Measurements from ENCODE around the gene EFCAB6.

The EFCAB6 gene

GRCh38 chr22:43539572-43540528 lies 272.3 kb downstream of the EFCAB6 start:
- H3K4me3 ChIP-seq (ENCODE audit: low read length) = no peak overlapping the region
- TF ChIP-seq CTCF (conservative IDR thresholded peaks at IDR 0.05; ENCODE audit: low read depth, low read length) = no peak
- no peak for DNase-seq (ENCODE audit: low read depth)

- peak; percentile 19 for TF ChIP-seq CTCF (conservative IDR thresholded peaks at IDR 0.05; ENCODE audit: low read depth, low read length)
- no peak overlapping the region for H3K4me3 ChIP-seq (ENCODE audit: low read length)
- no peak for DNase-seq (ENCODE audit: low read depth)
Observed at GRCh38 chr22:43537019-43537585, 275.0 kb downstream of the EFCAB6 start.

- H3K4me3 ChIP-seq (ENCODE audit: low read length) = no peak overlapping the region
- no peak for DNase-seq (ENCODE audit: low read depth)
- TF ChIP-seq CTCF (conservative IDR thresholded peaks at IDR 0.05; ENCODE audit: low read depth, low read length) = no peak
Observed at GRCh38 chr22:43535741-43536140, 276.4 kb downstream of the EFCAB6 start.

- H3K4me3 ChIP-seq (ENCODE audit: low read length) = no peak overlapping the region
- DNase-seq (ENCODE audit: low read depth) = no peak
- TF ChIP-seq CTCF (conservative IDR thresholded peaks at IDR 0.05; ENCODE audit: low read depth, low read length) = no peak
Observed at GRCh38 chr22:43535336-43535735, 276.8 kb downstream of the EFCAB6 start.

- no peak for DNase-seq (ENCODE audit: low read depth)
- TF ChIP-seq CTCF (conservative IDR thresholded peaks at IDR 0.05; ENCODE audit: low read depth, low read length) = no peak
- H3K4me3 ChIP-seq (ENCODE audit: low read length) = no peak overlapping the region
Observed at GRCh38 chr22:43534916-43535315, 277.2 kb downstream of the EFCAB6 start.

- H3K4me3 ChIP-seq (ENCODE audit: low read length) = no peak overlapping the region
- no peak for TF ChIP-seq CTCF (conservative IDR thresholded peaks at IDR 0.05; ENCODE audit: low read depth, low read length)
- no peak for DNase-seq (ENCODE audit: low read depth)
Observed at GRCh38 chr22:43533656-43534428, 278.3 kb downstream of the EFCAB6 start.

Measured in retinal pigment epithelial cell (primary cell).